GM12873 (cell line): Measurements from ENCODE around the gene RMP24.

Experiments
- TF ChIP-seq, protein P1 (sequence below): IDR thresholded peaks from 2 replicates; pipeline ENCODE4 v1.5.1; 2012; ENCODE audit warnings: low read depth, mild to moderate bottlenecking, moderate library complexity, low read length, control low read depth; ENCODE audit not compliant: insufficient read depth; ENCODE audit errors: missing control alignments

The RMP24 gene

DNA sequence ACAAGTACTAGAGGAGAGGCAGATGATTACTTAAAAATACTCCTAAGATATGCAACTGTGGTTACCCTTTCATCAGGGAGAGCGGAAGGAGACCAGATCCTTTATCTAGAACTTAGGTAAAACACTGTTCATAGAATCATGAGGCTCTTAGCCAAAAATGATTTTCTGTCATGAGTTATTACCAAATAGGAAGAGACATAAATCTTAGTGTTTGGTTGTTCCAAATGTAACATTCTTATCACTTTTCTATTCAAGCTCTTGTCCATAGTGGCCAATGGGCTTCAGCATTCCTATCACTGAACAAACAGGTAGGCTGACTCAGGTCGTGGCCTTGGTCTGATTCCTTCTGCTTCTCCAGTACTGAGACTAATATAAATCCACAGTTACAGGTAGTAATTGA is 56.4 kb downstream of the RMP24 start:
- TF ChIP-seq, protein P1, sequence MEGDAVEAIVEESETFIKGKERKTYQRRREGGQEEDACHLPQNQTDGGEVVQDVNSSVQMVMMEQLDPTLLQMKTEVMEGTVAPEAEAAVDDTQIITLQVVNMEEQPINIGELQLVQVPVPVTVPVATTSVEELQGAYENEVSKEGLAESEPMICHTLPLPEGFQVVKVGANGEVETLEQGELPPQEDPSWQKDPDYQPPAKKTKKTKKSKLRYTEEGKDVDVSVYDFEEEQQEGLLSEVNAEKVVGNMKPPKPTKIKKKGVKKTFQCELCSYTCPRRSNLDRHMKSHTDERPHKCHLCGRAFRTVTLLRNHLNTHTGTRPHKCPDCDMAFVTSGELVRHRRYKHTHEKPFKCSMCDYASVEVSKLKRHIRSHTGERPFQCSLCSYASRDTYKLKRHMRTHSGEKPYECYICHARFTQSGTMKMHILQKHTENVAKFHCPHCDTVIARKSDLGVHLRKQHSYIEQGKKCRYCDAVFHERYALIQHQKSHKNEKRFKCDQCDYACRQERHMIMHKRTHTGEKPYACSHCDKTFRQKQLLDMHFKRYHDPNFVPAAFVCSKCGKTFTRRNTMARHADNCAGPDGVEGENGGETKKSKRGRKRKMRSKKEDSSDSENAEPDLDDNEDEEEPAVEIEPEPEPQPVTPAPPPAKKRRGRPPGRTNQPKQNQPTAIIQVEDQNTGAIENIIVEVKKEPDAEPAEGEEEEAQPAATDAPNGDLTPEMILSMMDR: no peak
